SK-N-SH (cell line): ENCODE results near the gene OTOR. TPM values are rescaled to one million over a fixed set of nuclear protein-coding genes. Genes with fewer than 3 reads are reported as not detected.

Source experiments
- CTCF ChIA-PET: fragments of 300-600, 350-600 bp; formaldehyde crosslinking; extraction: SDS; loops from one replicate; lab custom pipeline; 2021; lab: Yijun Ruan, JAX
- POLR2A ChIA-PET: fragments of 350-600 bp; sonication (Branson Sonifier 250); formaldehyde crosslinking; extraction: SDS; loops from one replicate; lab custom pipeline; 2020; ENCODE audit warnings: antibody characterized with exemption, inconsistent platforms; lab: Yijun Ruan, JAX
- DNase-seq: peaks from one replicate; pipeline ENCODE4 v3.0.0; 2012
- H2AFZ ChIP-seq: fragments of 200-600 bp; sonication (generic); 2 replicates; pipeline ENCODE4 v1.8.1; 2016; ENCODE audit warnings: antibody characterized with exemption, mild to moderate bottlenecking, low read depth
- H3F3A ChIP-seq: fragments of 200-600 bp; sonication (generic); replicated peaks from 2 replicates; pipeline ENCODE3; 2016; ENCODE audit warnings: antibody characterized with exemption, mild to moderate bottlenecking; ENCODE audit not compliant: insufficient read depth
- H3K27ac ChIP-seq, 2 experiments: fragments of 200-500 bp in 1 of 2; fragments of 200-600 bp in 1 of 2; sonication (Bioruptor generic) in 1 of 2; sonication (generic), shearing (Covaris generic) in 1 of 2; 2 replicates each; pipeline versions ENCODE4 v1.5.1 to v1.6.1; 2014 to 2016; ENCODE audit warnings: low read depth in 2 of 2, inconsistent platforms in 1 of 2, low read length in 1 of 2, mild to moderate bottlenecking in 1 of 2, mixed read lengths in 1 of 2
- H3K27me3 ChIP-seq: fragments of 200-600 bp; sonication (generic), shearing (Covaris generic); 2 replicates; pipeline ENCODE4 v1.6.1; 2016; ENCODE audit warnings: mixed run types; ENCODE audit not compliant: insufficient read depth
- H3K36me3 ChIP-seq, 2 experiments: fragments of 200-500 bp in 1 of 2; fragments of 200-600 bp in 1 of 2; sonication (Bioruptor generic) in 1 of 2; sonication (generic) in 1 of 2; replicated peaks in 1 of 2; 2 replicates each; pipeline versions ENCODE3 to v1.5.1; 2014 to 2016; ENCODE audit warnings: low read length in 1 of 2, mild to moderate bottlenecking in 1 of 2; ENCODE audit not compliant: insufficient read depth in 2 of 2, control insufficient read depth in 1 of 2
- H3K4me1 ChIP-seq, 2 experiments: fragments of 200-500 bp in 1 of 2; fragments of 200-600 bp in 1 of 2; sonication (Bioruptor generic) in 1 of 2; sonication (generic), shearing (Covaris generic) in 1 of 2; 2 replicates each; pipeline versions ENCODE4 v1.5.1 to v1.6.1; 2014 to 2016; ENCODE audit warnings: low read depth in 1 of 2, low read length in 1 of 2, mixed run types in 1 of 2; ENCODE audit not compliant: insufficient read depth in 2 of 2, control insufficient read depth in 1 of 2
- H3K4me2 ChIP-seq: fragments of 200-600 bp; sonication (generic), shearing (Covaris generic); 2 replicates; pipeline ENCODE4 v1.6.1; 2017; ENCODE audit warnings: mixed run types
- H3K4me3 ChIP-seq, 2 experiments: fragments of 200-500 bp in 1 of 2; fragments of 200-600 bp in 1 of 2; sonication (Bioruptor generic) in 1 of 2; sonication (generic), shearing (Covaris generic) in 1 of 2; 2 replicates each; pipeline versions ENCODE4 v1.5.1 to v1.8.1; 2014 to 2016; ENCODE audit warnings: low read depth in 2 of 2, inconsistent platforms in 1 of 2, low read length in 1 of 2, mild to moderate bottlenecking in 1 of 2, mixed read lengths in 1 of 2, moderate library complexity in 1 of 2
- H3K79me2 ChIP-seq: fragments of 200-600 bp; sonication (generic); 2 replicates; pipeline ENCODE4 v1.8.1; 2017; ENCODE audit warnings: mild to moderate bottlenecking; ENCODE audit not compliant: insufficient read depth
- H3K9ac ChIP-seq: fragments of 200-600 bp; sonication (generic); 2 replicates; pipeline ENCODE4 v1.6.1; 2017; ENCODE audit warnings: mixed run types
- H3K9me2 ChIP-seq: fragments of 200-600 bp; sonication (generic); 2 replicates; pipeline ENCODE4 v1.6.1; 2017; ENCODE audit warnings: mixed run types
- H3K9me3 ChIP-seq: fragments of 200-600 bp; sonication (generic); 2 replicates; pipeline ENCODE4 v1.6.1; 2017; ENCODE audit warnings: mixed run types, mild to moderate bottlenecking, moderate library complexity
- H4K20me1 ChIP-seq: fragments of 200-600 bp; sonication (generic); 2 replicates; pipeline ENCODE4 v1.6.1; 2017; ENCODE audit warnings: mild to moderate bottlenecking, mixed run types; ENCODE audit not compliant: insufficient read depth
- FOXM1 ChIP-seq: IDR thresholded peaks from 2 replicates; pipeline ENCODE4 v1.4.0; 2012; ENCODE audit warnings: low read depth, mild to moderate bottlenecking
- NRF1 ChIP-seq: IDR thresholded peaks from 2 replicates; pipeline ENCODE4 v1.6.1; 2012; ENCODE audit warnings: low read depth, mild to moderate bottlenecking, low read length
- YY1 ChIP-seq: IDR thresholded peaks from 2 replicates; pipeline ENCODE4 v1.4.0; 2012; ENCODE audit warnings: low read depth, mild to moderate bottlenecking
- WGBS: methylation state at CpG from one replicate; pipeline ENCODE4 v1.1.6; 2017; ENCODE audit warnings: low lambda C conversion rate; 5-methylcytosine and 5-hydroxymethylcytosine counted together
- polyA plus RNA-seq, 3 experiments: library from polyadenylated mRNA; depleted of rRNA; stranded (reverse); fragments of >200 nt; gene quantifications; 2 replicates each; pipeline ENCODE4 v1.2.3, GENCODE V29; 2012
- TF ChIP-seq, protein P1 (sequence below): IDR thresholded peaks from 2 replicates; pipeline ENCODE4 v1.4.0; 2012; ENCODE audit warnings: low read depth, borderline replicate concordance
- TF ChIP-seq, protein P2 (sequence below): IDR thresholded peaks from 2 replicates; pipeline ENCODE4 v1.4.0; 2012; ENCODE audit warnings: low read depth
- TF ChIP-seq, protein P3 (sequence below): IDR thresholded peaks from 2 replicates; pipeline ENCODE4 v1.6.1; 2012; ENCODE audit warnings: mild to moderate bottlenecking, low read depth, low read length, moderate library complexity
- TF ChIP-seq, protein P4 (sequence below): fragments of 150-350 bp; IDR thresholded peaks from 2 replicates; pipeline ENCODE4 v1.6.1; 2016; ENCODE audit warnings: mild to moderate bottlenecking, low read depth, low read length

Gene OTOR
- polyA plus RNA-seq, 1 of the 3 experiments (the other 2 are of a cell fraction): not detected

DNA sequence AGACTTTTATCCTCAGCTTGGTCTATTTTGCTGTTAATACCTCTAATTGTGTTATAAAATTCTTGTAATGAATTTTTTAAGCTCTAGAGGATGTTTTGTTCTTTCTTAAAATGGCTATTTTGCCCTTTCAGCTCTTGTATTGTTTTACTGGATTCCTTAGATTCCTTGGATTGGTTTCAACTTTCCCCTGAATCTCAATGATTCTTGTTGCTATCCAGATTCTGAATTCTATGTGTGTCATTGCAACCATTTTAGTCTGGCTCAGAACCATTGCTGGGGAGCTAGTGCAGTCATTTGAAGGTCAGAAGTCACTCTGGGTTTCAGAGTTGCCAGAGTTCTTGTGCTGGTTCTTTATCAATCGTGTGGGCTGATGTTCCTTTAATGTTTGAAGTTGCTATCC lies 37.1 kb downstream of the OTOR start:
- H3K27me3 ChIP-seq: no peaks in the 10 kb centered on the region
- ChIA-PET POLR2A (no interaction called here), CTCF (interaction anchor here (1.5 kb wide), 1 partner anchor 19 kb away, joined by 3 read pairs; no protein-coding TSS in a partner anchor)
- no peak for DNase-seq
- no peaks in the 10 kb centered on the region for H3K9me2 ChIP-seq
- no peaks in the 10 kb centered on the region for H3F3A ChIP-seq
- no peak overlapping the region for H3K9ac ChIP-seq
- TF ChIP-seq NRF1: no peak
- no peak for TF ChIP-seq YY1
- TF ChIP-seq, protein P1, sequence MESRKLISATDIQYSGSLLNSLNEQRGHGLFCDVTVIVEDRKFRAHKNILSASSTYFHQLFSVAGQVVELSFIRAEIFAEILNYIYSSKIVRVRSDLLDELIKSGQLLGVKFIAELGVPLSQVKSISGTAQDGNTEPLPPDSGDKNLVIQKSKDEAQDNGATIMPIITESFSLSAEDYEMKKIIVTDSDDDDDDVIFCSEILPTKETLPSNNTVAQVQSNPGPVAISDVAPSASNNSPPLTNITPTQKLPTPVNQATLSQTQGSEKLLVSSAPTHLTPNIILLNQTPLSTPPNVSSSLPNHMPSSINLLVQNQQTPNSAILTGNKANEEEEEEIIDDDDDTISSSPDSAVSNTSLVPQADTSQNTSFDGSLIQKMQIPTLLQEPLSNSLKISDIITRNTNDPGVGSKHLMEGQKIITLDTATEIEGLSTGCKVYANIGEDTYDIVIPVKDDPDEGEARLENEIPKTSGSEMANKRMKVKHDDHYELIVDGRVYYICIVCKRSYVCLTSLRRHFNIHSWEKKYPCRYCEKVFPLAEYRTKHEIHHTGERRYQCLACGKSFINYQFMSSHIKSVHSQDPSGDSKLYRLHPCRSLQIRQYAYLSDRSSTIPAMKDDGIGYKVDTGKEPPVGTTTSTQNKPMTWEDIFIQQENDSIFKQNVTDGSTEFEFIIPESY: no peak
- TF ChIP-seq, protein P2, sequence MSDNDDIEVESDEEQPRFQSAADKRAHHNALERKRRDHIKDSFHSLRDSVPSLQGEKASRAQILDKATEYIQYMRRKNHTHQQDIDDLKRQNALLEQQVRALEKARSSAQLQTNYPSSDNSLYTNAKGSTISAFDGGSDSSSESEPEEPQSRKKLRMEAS: no peak
- TF ChIP-seq, protein P3, sequence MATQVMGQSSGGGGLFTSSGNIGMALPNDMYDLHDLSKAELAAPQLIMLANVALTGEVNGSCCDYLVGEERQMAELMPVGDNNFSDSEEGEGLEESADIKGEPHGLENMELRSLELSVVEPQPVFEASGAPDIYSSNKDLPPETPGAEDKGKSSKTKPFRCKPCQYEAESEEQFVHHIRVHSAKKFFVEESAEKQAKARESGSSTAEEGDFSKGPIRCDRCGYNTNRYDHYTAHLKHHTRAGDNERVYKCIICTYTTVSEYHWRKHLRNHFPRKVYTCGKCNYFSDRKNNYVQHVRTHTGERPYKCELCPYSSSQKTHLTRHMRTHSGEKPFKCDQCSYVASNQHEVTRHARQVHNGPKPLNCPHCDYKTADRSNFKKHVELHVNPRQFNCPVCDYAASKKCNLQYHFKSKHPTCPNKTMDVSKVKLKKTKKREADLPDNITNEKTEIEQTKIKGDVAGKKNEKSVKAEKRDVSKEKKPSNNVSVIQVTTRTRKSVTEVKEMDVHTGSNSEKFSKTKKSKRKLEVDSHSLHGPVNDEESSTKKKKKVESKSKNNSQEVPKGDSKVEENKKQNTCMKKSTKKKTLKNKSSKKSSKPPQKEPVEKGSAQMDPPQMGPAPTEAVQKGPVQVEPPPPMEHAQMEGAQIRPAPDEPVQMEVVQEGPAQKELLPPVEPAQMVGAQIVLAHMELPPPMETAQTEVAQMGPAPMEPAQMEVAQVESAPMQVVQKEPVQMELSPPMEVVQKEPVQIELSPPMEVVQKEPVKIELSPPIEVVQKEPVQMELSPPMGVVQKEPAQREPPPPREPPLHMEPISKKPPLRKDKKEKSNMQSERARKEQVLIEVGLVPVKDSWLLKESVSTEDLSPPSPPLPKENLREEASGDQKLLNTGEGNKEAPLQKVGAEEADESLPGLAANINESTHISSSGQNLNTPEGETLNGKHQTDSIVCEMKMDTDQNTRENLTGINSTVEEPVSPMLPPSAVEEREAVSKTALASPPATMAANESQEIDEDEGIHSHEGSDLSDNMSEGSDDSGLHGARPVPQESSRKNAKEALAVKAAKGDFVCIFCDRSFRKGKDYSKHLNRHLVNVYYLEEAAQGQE: no peak
- TF ChIP-seq FOXM1: no peak
- TF ChIP-seq, protein P4, sequence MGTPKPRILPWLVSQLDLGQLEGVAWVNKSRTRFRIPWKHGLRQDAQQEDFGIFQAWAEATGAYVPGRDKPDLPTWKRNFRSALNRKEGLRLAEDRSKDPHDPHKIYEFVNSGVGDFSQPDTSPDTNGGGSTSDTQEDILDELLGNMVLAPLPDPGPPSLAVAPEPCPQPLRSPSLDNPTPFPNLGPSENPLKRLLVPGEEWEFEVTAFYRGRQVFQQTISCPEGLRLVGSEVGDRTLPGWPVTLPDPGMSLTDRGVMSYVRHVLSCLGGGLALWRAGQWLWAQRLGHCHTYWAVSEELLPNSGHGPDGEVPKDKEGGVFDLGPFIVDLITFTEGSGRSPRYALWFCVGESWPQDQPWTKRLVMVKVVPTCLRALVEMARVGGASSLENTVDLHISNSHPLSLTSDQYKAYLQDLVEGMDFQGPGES: no peak
- H3K4me1 ChIP-seq: no peaks in the 10 kb centered on the region
- H3K79me2 ChIP-seq: no peaks in the 10 kb centered on the region
- no peaks in the 10 kb centered on the region; the same call in 1 of the 2 replicates for H3K9me3 ChIP-seq
- no peak overlapping the region for H3K4me2 ChIP-seq
- H2AFZ ChIP-seq: no peak overlapping the region
- H3K4me3 ChIP-seq: no peak overlapping the region
- no peaks in the 10 kb centered on the region for H4K20me1 ChIP-seq
- WGBS: 11% methylated on average over 1 of the region's 1 CpG
- H3K27ac ChIP-seq: no peak overlapping the region
- H3K36me3 ChIP-seq: no peaks in the 10 kb centered on the region

Other genes with a start within 250 kb of the OTOR start
- gene KIF16B, start 174.9 kb upstream of the OTOR start, polyA plus RNA-seq (2012; rRNA removed): 3.3 and 3.7 TPM in 2 replicates
- gene SNRPB2, start 18.3 kb upstream of the OTOR start, polyA plus RNA-seq (2012; rRNA removed): 46.6 and 57.4 TPM in 2 replicates